Aorta (tissue), 5 donors: ENCODE results near the gene DUSP28. TPM values are rescaled to one million over a fixed set of nuclear protein-coding genes. Genes with fewer than 3 reads are reported as not detected.

Experiments used
- ATAC-seq: fragments of 200-7000 bp; cut with Tn5 transposase; one replicate; pipeline ENCODE4 v1.9.1; 2022; ENCODE audit warnings: moderate library complexity; ENCODE audit not compliant: low FRiP score
- DNase-seq, 2 donors: peaks; one replicate each; pipeline ENCODE4 v3.0.0-alpha.2; 2020
- H3K27ac ChIP-seq, 2 donors: one replicate each; pipeline ENCODE4 v1.5.1; 2013; ENCODE audit warnings: low read length in 2 of 2, mild to moderate bottlenecking in 2 of 2, moderate library complexity in 2 of 2, control low read depth in 1 of 2, inconsistent platforms in 1 of 2, low read depth in 1 of 2
- H3K27me3 ChIP-seq, 2 donors: one replicate each; pipeline ENCODE4 v1.6.1; 2013; ENCODE audit warnings: control low read depth in 1 of 2, low read length in 1 of 2, mild to moderate bottlenecking in 1 of 2, moderate library complexity in 1 of 2; ENCODE audit not compliant: insufficient read depth in 2 of 2, control insufficient read depth in 1 of 2
- H3K36me3 ChIP-seq, 2 donors: one replicate each; pipeline ENCODE4 v1.6.1; 2013; ENCODE audit warnings: control low read depth in 1 of 2, low read length in 1 of 2, mild to moderate bottlenecking in 1 of 2; ENCODE audit not compliant: insufficient read depth in 2 of 2, control insufficient read depth in 1 of 2
- H3K4me1 ChIP-seq, 2 donors: one replicate each; pipeline ENCODE4 v1.6.1; 2013; ENCODE audit warnings: low read length in 2 of 2, control low read depth in 1 of 2, mild to moderate bottlenecking in 1 of 2, moderate library complexity in 1 of 2; ENCODE audit not compliant: insufficient read depth in 2 of 2, control insufficient read depth in 1 of 2
- H3K4me3 ChIP-seq, 2 donors: one replicate each; pipeline ENCODE4 v1.5.1; 2013; ENCODE audit warnings: low read length in 2 of 2, control low read depth in 1 of 2, mild to moderate bottlenecking in 1 of 2
- H3K9me3 ChIP-seq: one replicate; pipeline ENCODE4 v1.6.1; 2013; ENCODE audit warnings: mild to moderate bottlenecking, low read length; ENCODE audit not compliant: control insufficient read depth
- WGBS, 2 donors: extraction: QIAGEN DNeasy Blood & Tissue Kit; methylation state at CpG; one replicate each; pipeline ENCODE4 v1.1.7; 2013; 5-methylcytosine and 5-hydroxymethylcytosine counted together
- intact Hi-C, 2 donors: fragments of 100-400 bp; cut with DNase I; formaldehyde crosslinking; loops; one replicate each; pipeline versions ENCODE4 v1.14.2 to v1.15.0; 2022
- polyA plus RNA-seq, 2 donors: library from polyadenylated mRNA; stranded (reverse); fragments of 200-250 nt; gene quantifications; one replicate each; pipeline ENCODE4 v1.2.3, GENCODE V29; 2013
- total RNA-seq, 2 donors: library from RNA; stranded (reverse); fragmentation: NEBNext Ultra II Directional; extraction: Animal tissue kit (Norgen Biotek cat#: 25700); gene quantifications; one replicate each; pipeline ENCODE4 v1.2.1, GENCODE V29; 2021
- donor health status: healthy with polysubstance abuse.
- donor health status: Bipolar disorder and iron deficiency.
- donor health status: DM: no; HTN: no; CAD: no.
- donor health status: DM: no; HTN: no; CAD: no.
- donor health status: DM: yes; HTN: yes; CAD: no.

DUSP28 gene
- total and polyA plus RNA-seq, 4 donors, result 2.1 to 5.0 (median 3.2) TPM

- DNase-seq (peak; percentile 34 to 60), ATAC-seq (no peak)
- Histone ChIP-seq H3K36me3 (no peaks in the 10 kb centered on the region), H3K27ac (no peak overlapping the region), H3K27me3 (no peaks in the 10 kb centered on the region), H3K4me1 (no peaks in the 10 kb centered on the region), H3K9me3 (no peaks in the 10 kb centered on the region), H3K4me3 (no peak overlapping the region)
- WGBS, 2 donors, result 94% methylated on average over 11 of the region's 11 CpGs
- intact Hi-C loops, result no loop called here
These were observed 41.6 kb downstream of the DUSP28 start for GRCh38 chr2:240601831-240602160.

- 91 to 92% methylated on average over 28 to 32 of the region's 32 CpGs for WGBS, 2 donors
These were observed 42.3 kb downstream of the DUSP28 start for GRCh38 chr2:240602266-240603050.

GRCh38 chr2:240603081-240603835, 43.1 kb downstream of the DUSP28 start:
- intact Hi-C loops, result no loop called here
- H3K4me1 ChIP-seq, result no peaks in the 10 kb centered on the region
- ATAC-seq (no peak), DNase-seq (peak; percentile 35 to 67)
- H3K27ac ChIP-seq, result no peak overlapping the region
- H3K4me3 ChIP-seq, result no peak overlapping the region
- no peaks in the 10 kb centered on the region for H3K27me3 ChIP-seq
- H3K36me3 ChIP-seq, result no peaks in the 10 kb centered on the region
- no peaks in the 10 kb centered on the region for H3K9me3 ChIP-seq
- WGBS, 2 donors, result 92 to 93% methylated on average over 22 of the region's 22 CpGs

More at GRCh38 chr2:240602266-240603050, 42.3 kb downstream of the DUSP28 start:
- ATAC-seq (no peak), DNase-seq (peak; percentile 38 to 72)
- H3K9me3 ChIP-seq, result no peaks in the 10 kb centered on the region
- no peaks in the 10 kb centered on the region for H3K36me3 ChIP-seq
- no peak overlapping the region for H3K4me3 ChIP-seq
- intact Hi-C loops, result no loop called here
- no peaks in the 10 kb centered on the region for H3K27me3 ChIP-seq
- H3K27ac ChIP-seq, result no peak overlapping the region
- H3K4me1 ChIP-seq, result no peaks in the 10 kb centered on the region

- 91 to 93% methylated on average over 10 of the region's 10 CpGs for WGBS, 2 donors
- Histone ChIP-seq H3K9me3 (no peaks in the 10 kb centered on the region), H3K27ac (no peak overlapping the region), H3K36me3 (no peaks in the 10 kb centered on the region), H3K4me1 (no peaks in the 10 kb centered on the region), H3K4me3 (no peak overlapping the region), H3K27me3 (no peaks in the 10 kb centered on the region)
- intact Hi-C loops, result no loop called here
- DNase-seq, result peak; percentile 38 to 69
- ATAC-seq, result no peak
These were observed 43.7 kb downstream of the DUSP28 start for GRCh38 chr2:240603846-240604245.

- intact Hi-C loops, result no loop called here
- H3K36me3 ChIP-seq, result no peaks in the 10 kb centered on the region
- peak; percentile 91 for DNase-seq
- WGBS, 2 donors, result 29 to 32% methylated on average over 11 of the region's 11 CpGs
- no peaks in the 10 kb centered on the region for H3K27me3 ChIP-seq
- H3K4me3 ChIP-seq, result no peak overlapping the region
- H3K9me3 ChIP-seq, result no peaks in the 10 kb centered on the region
- ATAC-seq, result peak; percentile 53
- H3K4me1 ChIP-seq, result no peaks in the 10 kb centered on the region
- H3K27ac ChIP-seq, result no peak overlapping the region
These were observed 44.3 kb downstream of the DUSP28 start for GRCh38 chr2:240604291-240604938.

- no peaks in the 10 kb centered on the region for H3K27me3 ChIP-seq
- WGBS, 2 donors, result 90% methylated on average over 19 of the region's 19 CpGs
- DNase-seq (peak; percentile 41 to 72), ATAC-seq (no peak)
- intact Hi-C loops, result no loop called here
- no peaks in the 10 kb centered on the region for H3K9me3 ChIP-seq
- H3K36me3 ChIP-seq, result no peaks in the 10 kb centered on the region
- H3K4me3 ChIP-seq, result no peak overlapping the region
- no peaks in the 10 kb centered on the region for H3K4me1 ChIP-seq
- no peak overlapping the region for H3K27ac ChIP-seq
These were observed 45.0 kb downstream of the DUSP28 start for GRCh38 chr2:240604939-240605716.

GRCh38 chr2:240605867-240606743, 45.9 kb downstream of the DUSP28 start:
- DNase-seq, result peak; percentile 36 to 47
- H3K4me1 ChIP-seq, result no peaks in the 10 kb centered on the region
- H3K4me3 ChIP-seq, result no peak overlapping the region
- H3K27ac ChIP-seq, result no peak overlapping the region
- intact Hi-C loops, result no loop called here
- no peaks in the 10 kb centered on the region for H3K9me3 ChIP-seq
- ATAC-seq, result no peak
- no peaks in the 10 kb centered on the region for H3K27me3 ChIP-seq
- H3K36me3 ChIP-seq, result no peaks in the 10 kb centered on the region
- WGBS, 2 donors, result 80 to 86% methylated on average over 12 of the region's 12 CpGs
